ENCODE results near the gene USF3. TPM values are rescaled to one million over a fixed set of nuclear protein-coding genes. Genes with fewer than 3 reads are reported as not detected.

The USF3 gene
- total and polyA plus RNA-seq, 2 donors (not counting 1 experiment from before 2014, with no cell fraction given): 9.8 to 38.9 TPM

- Mint-ChIP-seq H3K4me3 (no peak overlapping the region), H3K27ac (no peak overlapping the region), H3K4me1 (peaks cover 17% of the 10 kb centered on the region), H3K27me3 (no peaks in the 10 kb centered on the region), H3K9me3 (ENCODE audit: insufficient read depth) (no peaks in the 10 kb centered on the region)
- no peaks in the 10 kb centered on the region for H3K27me3 ChIP-seq (replicated peaks in 1 of 4; ENCODE audit: control extremely low read depth in 1 of 4, control insufficient read depth in 3 of 4, insufficient read depth in 4 of 4, low read length in 3 of 4)
- peaks cover 18% of the 10 kb centered on the region for H4K20me1 ChIP-seq (ENCODE audit: control insufficient read depth, insufficient read depth, low read length, poor library complexity, severe bottlenecking)
- H3K36me3 ChIP-seq (replicated peaks in 1 of 2; ENCODE audit: control extremely low read depth in 1 of 2, control insufficient read depth in 1 of 2, extremely low read depth in 1 of 2, insufficient read depth in 2 of 2, low read length in 1 of 2): peaks cover 0 to 18% of the 10 kb centered on the region in 2 experiments
- DNase-seq (no peak), ATAC-seq (ENCODE audit: low read depth) (no peak)
- no peak for TF ChIP-seq CTCF (IDR thresholded peaks at IDR 0.05)
- no peak for TF ChIP-seq EZH2 (IDR thresholded peaks at IDR 0.05; ENCODE audit: borderline replicate concordance, insufficient read depth, low read depth, low read length, poor library complexity, severe bottlenecking)
- ChIA-PET POLR2A (interaction anchor here (0.7 to 1.3 kb wide), 2 partner anchors 16 to 21 kb away, joined by 3 to 4 read pairs; no protein-coding TSS in a partner anchor), CTCF (no interaction called here)
- H3K4me1 ChIP-seq (ENCODE audit: control insufficient read depth in 2 of 2, insufficient read depth in 2 of 2, low read length in 2 of 2): no peaks in the 10 kb centered on the region
- no CpG with 5 or more reads among the region's 2 CpGs for WGBS (ENCODE audit: insufficient coverage)
- intact Hi-C loops (cut with micrococcal nuclease): no loop called here
- no peak overlapping the region for H3K4me2 ChIP-seq (replicated peaks; ENCODE audit: low read depth, low read length, poor library complexity, severe bottlenecking)
- H3K79me2 ChIP-seq (ENCODE audit: control insufficient read depth, insufficient read depth, low read length): peaks cover 87% of the 10 kb centered on the region
- no peak overlapping the region for H3K9ac ChIP-seq (ENCODE audit: low read length)
- H3K4me3 ChIP-seq (ENCODE audit: control extremely low read depth in 1 of 5, extremely low read depth in 1 of 5, insufficient read depth in 1 of 5, low read depth in 2 of 5, low read length in 4 of 5): no peak overlapping the region
- H3K9me3 ChIP-seq (ENCODE audit: control extremely low read depth in 1 of 3, control insufficient read depth in 2 of 3, insufficient read depth in 1 of 3, low read length in 2 of 3): no peaks in the 10 kb centered on the region
- H3K27ac ChIP-seq (ENCODE audit: low read length in 2 of 2): no peak overlapping the region
- H2AFZ ChIP-seq (ENCODE audit: insufficient read depth, low read depth, low read length, poor library complexity, severe bottlenecking): no peak overlapping the region
These were observed 32.2 kb upstream of the USF3 start for GRCh38 chr3:113728661-113729060.

DNA sequence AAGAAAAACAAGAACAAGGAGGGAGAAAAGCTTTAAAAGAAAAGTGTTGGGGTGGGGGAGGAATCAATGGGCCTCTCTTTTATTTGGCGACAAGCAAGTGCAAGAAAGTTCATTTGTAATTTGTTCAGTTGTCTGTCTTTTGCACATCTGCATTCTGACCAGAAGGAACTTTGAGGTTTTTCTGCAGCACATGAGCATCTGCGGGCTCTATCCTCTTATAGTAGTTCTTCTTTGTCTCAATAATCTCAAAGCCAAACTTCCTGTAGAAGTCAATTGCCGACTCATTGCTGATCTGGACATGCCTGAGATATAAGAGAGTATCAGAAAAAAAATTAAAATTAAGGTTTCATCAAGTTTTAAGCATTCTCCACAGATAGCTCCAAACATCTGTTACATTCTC lies 25.2 kb upstream of the USF3 start:
- Mint-ChIP-seq H3K4me1 (peaks cover 17% of the 10 kb centered on the region), H3K9me3 (ENCODE audit: insufficient read depth) (no peaks in the 10 kb centered on the region), H3K27me3 (no peaks in the 10 kb centered on the region), H3K27ac (no peak overlapping the region), H3K4me3 (no peak overlapping the region)
- Histone ChIP-seq H2AFZ (ENCODE audit: insufficient read depth, low read depth, low read length, poor library complexity, severe bottlenecking) (no peak overlapping the region), H3K27me3 (replicated peaks in 1 of 4; ENCODE audit: control extremely low read depth in 1 of 4, control insufficient read depth in 3 of 4, insufficient read depth in 4 of 4, low read length in 3 of 4) (no peaks in the 10 kb centered on the region), H4K20me1 (ENCODE audit: control insufficient read depth, insufficient read depth, low read length, poor library complexity, severe bottlenecking) (no peaks in the 10 kb centered on the region), H3K27ac (ENCODE audit: low read length in 2 of 2) (peak overlapping the region in 1 of 2 donors; percentile 24), H3K4me2 (replicated peaks; ENCODE audit: low read depth, low read length, poor library complexity, severe bottlenecking) (no peak overlapping the region), H3K9ac (ENCODE audit: low read length) (no peak overlapping the region), H3K9me3 (ENCODE audit: control extremely low read depth in 1 of 3, control insufficient read depth in 2 of 3, insufficient read depth in 1 of 3, low read length in 2 of 3) (no peaks in the 10 kb centered on the region), H3K36me3 (replicated peaks in 1 of 2; ENCODE audit: control extremely low read depth in 1 of 2, control insufficient read depth in 1 of 2, extremely low read depth in 1 of 2, insufficient read depth in 2 of 2, low read length in 1 of 2) (peaks cover 17 to 42% of the 10 kb centered on the region in 2 experiments), H3K4me1 (ENCODE audit: control insufficient read depth in 2 of 2, insufficient read depth in 2 of 2, low read length in 2 of 2) (peaks cover 0 to 4% of the 10 kb centered on the region in 2 donors), H3K79me2 (ENCODE audit: control insufficient read depth, insufficient read depth, low read length) (peaks cover 19% of the 10 kb centered on the region), H3K4me3 (ENCODE audit: control extremely low read depth in 1 of 5, extremely low read depth in 1 of 5, insufficient read depth in 1 of 5, low read depth in 2 of 5, low read length in 4 of 5) (no peak overlapping the region)
- no peak for ATAC-seq (ENCODE audit: low read depth)
- ChIA-PET CTCF (interaction anchor here (1.0 to 2.8 kb wide), 2 partner anchors 144 to 226 kb away, joined by 3 to 8 read pairs; no protein-coding TSS in a partner anchor), POLR2A (no interaction called here)
- no CpG with 5 or more reads among the region's 3 CpGs for WGBS (ENCODE audit: insufficient coverage)
- TF ChIP-seq CTCF (IDR thresholded peaks at IDR 0.05): no peak
- no peak for TF ChIP-seq EZH2 (IDR thresholded peaks at IDR 0.05; ENCODE audit: borderline replicate concordance, insufficient read depth, low read depth, low read length, poor library complexity, severe bottlenecking)
- intact Hi-C loops (cut with micrococcal nuclease): no loop called here
- DNase-seq: no peak
